Dermis blood vessel endothelial cell (primary cell): ENCODE data around the gene GRK2. TPM values are rescaled to one million over a fixed set of nuclear protein-coding genes. Genes with fewer than 3 reads are reported as not detected.

Experiments used
- DNase-seq: peaks from one replicate; pipeline ENCODE4 v3.0.0; 2010
- total RNA-seq: library from RNA; depleted of rRNA; stranded (reverse); fragments of >200 nt; gene quantifications from 2 replicates; pipeline ENCODE4 v1.2.3, GENCODE V29; 2014

The GRK2 gene
- total RNA-seq, 1 donor from 2014 or later = 40.0 TPM

- no peak for DNase-seq
Observed at GRCh38 chr11:67301313-67301921, 35.1 kb downstream of the GRK2 start.

DNA sequence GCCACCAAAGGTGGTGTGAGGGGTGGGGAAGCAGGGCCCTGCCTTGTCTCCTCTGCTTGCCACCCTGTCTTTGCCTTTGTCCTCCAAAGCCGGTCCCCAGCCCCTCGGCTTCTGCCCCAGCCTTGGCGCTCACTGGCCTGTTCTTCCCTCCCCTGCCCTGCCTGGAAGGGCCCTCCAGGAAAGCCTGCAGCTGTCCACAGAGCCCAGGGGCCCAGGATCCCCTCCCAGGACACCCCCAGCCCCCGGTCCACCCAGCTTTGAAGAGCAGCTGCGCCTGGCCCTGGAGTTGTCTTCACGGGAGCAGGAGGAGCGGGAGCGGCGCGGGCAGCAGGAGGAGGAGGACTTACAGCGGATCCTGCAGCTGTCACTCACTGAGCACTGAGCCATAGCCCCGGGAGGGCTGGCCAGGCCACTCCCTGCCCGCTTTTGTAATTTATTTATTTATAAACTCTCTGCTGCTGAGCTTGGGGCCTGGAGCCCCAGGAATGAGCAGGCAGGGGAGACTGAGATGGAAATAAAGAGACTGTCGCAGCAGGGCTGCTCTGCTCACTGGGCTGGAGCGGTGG is 35.8 kb downstream of the GRK2 start:
- no peak for DNase-seq

GRCh38 chr11:67302571-67303131 is 36.4 kb downstream of the GRK2 start:
- DNase-seq = no peak

DNA sequence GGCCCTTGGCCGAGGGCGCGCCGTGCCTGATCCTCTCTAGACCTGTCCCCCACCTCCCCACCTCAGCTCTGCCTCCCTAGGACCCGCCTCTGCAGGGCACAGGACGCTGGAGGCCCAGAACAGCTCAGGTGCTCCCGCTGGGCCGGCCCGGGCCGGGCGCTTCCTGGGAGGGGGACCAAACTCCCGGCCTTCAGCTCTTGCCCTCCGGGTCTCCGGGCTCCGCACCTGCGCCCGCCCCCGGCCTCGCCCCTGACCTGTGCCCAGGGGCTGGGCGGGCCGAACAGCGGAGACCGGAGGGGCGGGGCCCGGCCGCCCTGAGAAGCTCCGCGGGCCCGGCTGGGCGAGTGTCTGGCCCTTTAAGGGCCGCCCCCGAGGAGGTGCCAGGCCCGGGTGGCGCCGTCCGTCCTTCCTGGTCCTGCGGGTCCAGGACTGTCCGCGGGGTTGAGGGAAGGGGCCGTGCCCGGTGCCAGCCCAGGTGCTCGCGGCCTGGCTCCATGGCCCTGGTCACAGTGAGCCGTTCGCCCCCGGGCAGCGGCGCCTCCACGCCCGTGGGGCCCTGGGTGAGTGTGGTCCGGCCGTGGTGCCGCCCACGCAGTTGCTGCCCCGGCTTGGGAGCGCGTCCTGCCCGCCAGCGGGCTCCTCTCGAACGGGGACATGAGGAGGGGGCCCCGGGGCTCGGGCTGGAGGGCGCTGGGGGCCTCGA is 37.0 kb downstream of the GRK2 start, which contains the start of gene SSH3:
Gene SSH3, plus strand, starts transcription at position 399 of the 703 bp plus-strand sequence. Its CDS starts 96 bp downstream, at position 495.
- DNase-seq = peak; percentile 65

DNA sequence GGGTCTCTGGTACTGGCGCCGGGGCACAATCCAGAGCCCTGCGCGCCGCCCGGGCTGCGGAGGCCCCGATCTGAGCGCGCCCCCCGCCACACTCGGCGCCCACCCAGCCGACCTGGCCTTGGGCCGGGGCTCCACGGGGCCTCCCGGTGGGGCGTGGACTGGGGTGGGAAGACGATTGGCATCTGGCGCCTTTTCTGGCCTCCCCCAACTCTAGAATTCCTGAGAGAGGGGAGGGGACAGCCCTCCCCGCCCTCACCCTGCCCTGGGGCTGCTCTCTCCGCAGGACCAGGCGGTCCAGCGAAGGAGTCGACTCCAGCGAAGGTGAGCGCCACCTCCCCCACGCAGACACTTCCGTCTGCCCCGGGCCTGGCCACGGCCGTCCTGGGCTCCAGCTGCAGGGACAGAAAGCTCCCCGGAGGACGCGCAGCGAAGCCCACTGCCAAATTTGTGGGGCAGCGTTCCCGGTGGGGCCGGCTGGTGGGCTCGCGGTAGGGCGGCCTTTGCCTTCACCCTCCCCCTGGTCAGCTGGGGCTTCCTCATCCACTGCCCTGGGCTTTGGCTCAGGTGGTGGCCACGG is 37.6 kb downstream of the GRK2 start:
- peak; percentile 27 for DNase-seq

GRCh38 chr11:67304511-67305113 is 38.3 kb downstream of the GRK2 start:
- DNase-seq = no peak

DNA sequence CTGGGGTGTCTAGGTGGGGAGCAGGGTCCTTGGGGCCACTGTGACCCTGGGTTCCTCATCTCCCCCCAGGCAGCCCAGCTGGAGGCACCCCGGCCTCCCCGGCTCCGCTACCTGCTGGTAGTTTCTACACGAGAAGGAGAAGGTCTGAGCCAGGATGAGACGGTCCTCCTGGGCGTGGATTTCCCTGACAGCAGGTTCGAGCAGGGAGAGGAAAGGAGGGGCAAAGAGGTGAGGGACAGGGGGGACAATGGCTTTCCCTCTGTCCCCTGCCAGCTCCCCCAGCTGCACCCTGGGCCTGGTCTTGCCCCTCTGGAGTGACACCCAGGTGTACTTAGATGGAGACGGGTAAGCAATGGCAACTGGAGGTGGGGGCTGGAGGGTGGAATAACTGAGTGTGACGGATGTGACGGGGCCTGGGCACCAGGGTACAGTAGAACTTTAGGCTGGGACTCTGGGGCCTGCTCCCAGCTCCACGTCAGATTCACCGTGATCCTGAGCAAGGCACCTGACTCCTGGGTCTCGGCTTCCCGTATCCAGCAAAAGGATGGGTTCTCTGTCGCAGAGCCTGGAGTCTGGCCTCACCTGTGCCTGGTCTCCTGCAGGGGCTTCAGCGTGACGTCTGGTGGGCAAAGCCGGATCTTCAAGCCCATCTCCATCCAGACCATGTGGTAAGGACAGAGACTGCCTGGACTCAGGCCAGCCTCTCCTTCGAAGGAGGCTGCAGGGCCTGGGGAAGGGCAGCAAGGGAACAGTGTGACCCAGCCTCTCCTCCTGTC is 40.7 kb downstream of the GRK2 start:
- no peak for DNase-seq

DNA sequence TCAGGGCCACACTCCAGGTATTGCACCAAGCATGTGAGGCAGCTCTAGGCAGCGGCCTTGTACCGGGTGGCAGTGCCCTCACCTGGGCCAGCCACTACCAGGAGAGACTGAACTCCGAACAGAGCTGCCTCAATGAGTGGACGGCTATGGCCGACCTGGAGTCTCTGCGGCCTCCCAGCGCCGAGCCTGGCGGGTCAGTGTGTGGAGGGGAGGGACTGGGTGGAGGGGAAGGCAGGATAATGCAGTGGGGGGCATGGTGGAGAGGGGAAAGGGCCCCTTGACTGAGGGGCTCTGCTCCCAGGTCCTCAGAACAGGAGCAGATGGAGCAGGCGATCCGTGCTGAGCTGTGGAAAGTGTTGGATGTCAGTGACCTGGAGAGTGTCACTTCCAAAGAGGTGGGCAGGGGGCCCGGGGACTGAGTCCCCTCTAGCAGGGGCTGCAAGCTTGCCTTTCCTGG is 41.3 kb downstream of the GRK2 start:
- DNase-seq = no peak

DNA sequence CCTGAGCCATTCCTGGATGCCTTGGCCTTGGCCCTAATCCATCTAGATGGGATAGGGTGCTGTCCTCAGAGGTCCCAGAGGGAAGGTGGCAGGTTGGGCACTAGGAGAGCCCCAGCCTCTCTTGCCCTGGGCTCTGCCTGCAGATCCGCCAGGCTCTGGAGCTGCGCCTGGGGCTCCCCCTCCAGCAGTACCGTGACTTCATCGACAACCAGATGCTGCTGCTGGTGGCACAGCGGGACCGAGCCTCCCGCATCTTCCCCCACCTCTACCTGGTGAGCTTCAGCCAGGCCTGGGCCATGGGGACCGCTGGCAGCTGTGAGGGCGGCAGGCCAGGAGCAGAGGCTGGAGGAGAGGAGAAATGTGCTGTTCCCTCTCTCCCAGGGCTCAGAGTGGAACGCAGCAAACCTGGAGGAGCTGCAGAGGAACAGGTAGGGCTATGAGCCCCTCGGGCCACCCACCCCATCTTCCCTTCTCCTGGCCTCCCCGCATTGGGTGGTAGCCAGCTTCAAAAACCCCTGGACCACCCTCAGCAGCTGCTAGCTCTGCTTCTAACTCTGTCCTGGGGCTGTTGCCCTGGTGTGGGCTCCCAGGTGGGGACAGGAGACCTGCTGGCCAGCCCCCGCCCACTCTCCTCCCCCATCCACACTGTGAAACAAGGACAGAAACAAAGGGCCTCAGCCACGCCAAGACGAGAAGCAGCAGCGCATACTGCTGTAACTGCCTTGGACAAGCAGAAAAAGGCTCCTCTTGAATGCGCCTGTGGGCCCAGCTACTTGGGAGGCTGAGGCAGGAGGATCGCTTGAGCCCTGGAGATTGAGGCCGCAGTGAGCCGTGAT is 42.0 kb downstream of the GRK2 start:
- no peak for DNase-seq

DNA sequence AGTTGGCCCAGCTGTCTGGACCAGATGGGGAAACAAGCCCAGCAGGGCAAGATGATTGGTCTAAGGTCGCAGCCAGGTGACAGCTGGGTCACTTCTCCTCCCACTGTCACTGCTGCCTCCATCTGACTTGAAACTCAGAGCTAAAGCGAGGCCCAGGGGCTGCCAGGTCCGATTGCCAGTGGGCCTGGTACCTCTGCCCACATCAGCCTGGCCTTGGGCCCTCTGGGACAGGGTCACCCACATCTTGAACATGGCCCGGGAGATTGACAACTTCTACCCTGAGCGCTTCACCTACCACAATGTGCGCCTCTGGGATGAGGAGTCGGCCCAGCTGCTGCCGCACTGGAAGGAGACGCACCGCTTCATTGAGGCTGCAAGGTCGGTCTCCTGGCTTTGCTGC is 42.9 kb downstream of the GRK2 start:
- DNase-seq = no peak

DNA sequence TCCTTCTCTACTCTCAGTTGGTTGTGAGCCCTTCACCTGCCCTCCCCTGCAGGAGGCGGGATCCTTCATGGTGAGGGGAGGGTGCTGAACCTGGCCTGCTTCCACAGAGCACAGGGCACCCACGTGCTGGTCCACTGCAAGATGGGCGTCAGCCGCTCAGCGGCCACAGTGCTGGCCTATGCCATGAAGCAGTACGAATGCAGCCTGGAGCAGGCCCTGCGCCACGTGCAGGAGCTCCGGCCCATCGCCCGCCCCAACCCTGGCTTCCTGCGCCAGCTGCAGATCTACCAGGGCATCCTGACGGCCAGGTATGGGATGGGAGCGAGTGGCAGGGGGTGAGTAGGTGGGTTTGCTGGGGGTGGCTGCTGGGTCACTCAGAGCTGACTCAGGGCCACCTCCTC is 43.4 kb downstream of the GRK2 start:
- DNase-seq = no peak

DNA sequence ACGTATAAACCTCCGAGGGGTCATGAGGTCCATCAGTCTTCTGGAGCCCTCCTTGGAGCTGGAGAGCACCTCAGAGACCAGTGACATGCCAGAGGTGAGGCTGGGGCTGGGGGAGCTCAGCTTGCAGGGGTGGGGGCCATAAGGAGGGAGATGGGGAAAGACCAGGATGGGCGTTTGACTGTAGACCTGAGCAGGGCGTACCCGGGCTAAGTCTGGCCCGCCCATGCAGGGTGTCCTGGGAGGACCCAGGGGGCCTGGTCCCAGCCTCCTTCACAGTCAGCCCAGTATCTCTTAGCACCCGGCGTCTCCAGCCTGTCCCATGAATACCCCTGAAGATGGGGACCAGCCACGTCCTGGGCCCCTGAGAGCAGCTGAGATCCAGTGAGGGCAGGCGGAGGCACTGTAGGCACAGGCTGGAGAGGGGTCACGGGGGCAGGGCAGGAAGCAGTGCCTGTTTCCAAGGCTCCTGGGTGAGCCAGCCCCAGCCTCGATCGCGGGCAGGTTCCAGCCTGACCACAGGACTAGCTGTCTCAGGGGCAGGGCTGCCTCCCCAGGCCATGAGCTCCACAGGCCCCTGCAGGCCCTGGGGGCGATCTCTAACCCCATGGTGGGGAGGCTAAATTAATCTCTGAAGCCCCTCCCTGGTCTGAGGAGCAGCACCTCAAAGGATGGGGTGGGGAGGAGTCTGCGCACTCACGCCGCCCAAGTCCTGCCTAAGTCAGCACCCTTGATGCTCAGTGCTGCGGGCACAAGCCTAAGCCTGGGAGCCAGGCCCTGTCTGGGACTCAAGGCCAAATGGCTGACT is 44.2 kb downstream of the GRK2 start:
- no peak for DNase-seq

DNA sequence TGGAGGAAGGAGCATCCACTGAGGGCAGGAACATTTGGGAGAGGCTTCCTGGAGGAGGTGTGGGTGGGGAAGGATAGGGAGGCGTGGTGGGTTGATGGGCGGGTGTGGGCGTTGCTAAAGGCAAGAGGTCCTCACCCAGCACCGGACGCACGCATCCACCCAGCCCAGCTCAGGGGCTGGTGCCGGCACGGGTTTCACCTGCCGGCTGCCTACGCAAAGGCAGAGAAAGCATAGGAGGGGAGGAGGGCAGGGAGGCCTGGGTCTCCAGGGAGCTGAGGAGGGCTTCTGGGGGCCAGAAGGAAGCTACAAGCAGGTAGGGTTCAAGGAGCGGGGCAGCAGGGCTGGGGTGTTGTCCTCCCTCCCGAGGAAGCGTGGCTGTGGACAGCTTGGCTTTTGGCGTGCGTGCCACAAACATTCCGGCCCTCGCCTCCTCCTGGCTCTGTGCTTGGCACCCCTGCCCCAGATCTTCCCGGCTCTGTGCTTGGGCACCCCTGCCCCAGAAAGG is 44.8 kb downstream of the GRK2 start:
- DNase-seq = no peak

GRCh38 chr11:67311556-67312082 is 45.3 kb downstream of the GRK2 start:
- DNase-seq = no peak

- DNase-seq = no peak
Observed at GRCh38 chr11:67312187-67313021, 46.1 kb downstream of the GRK2 start.

GRCh38 chr11:67313125-67313890 is 47.0 kb downstream of the GRK2 start:
- DNase-seq = no peak

GRCh38 chr11:67314218-67314617 is 47.9 kb downstream of the GRK2 start:
- no peak for DNase-seq

- DNase-seq = no peak
Observed at GRCh38 chr11:67315325-67315909, 49.1 kb downstream of the GRK2 start.
